Aorta (tissue), 5 donors: Measurements from ENCODE around the gene B4GALT6. TPM values are rescaled to one million over a fixed set of nuclear protein-coding genes. Genes with fewer than 3 reads are reported as not detected.

ENCODE experiments used
- ATAC-seq: fragments of 200-7000 bp; cut with Tn5 transposase; one replicate; pipeline ENCODE4 v1.9.1; 2022; ENCODE audit warnings: moderate library complexity; ENCODE audit not compliant: low FRiP score
- DNase-seq, 2 donors: peaks; one replicate each; pipeline ENCODE4 v3.0.0-alpha.2; 2020
- H3K27ac ChIP-seq, 2 donors: one replicate each; pipeline ENCODE4 v1.5.1; 2013; ENCODE audit warnings: low read length in 2 of 2, mild to moderate bottlenecking in 2 of 2, moderate library complexity in 2 of 2, control low read depth in 1 of 2, inconsistent platforms in 1 of 2, low read depth in 1 of 2
- H3K27me3 ChIP-seq, 2 donors: one replicate each; pipeline ENCODE4 v1.6.1; 2013; ENCODE audit warnings: control low read depth in 1 of 2, low read length in 1 of 2, mild to moderate bottlenecking in 1 of 2, moderate library complexity in 1 of 2; ENCODE audit not compliant: insufficient read depth in 2 of 2, control insufficient read depth in 1 of 2
- H3K36me3 ChIP-seq, 2 donors: one replicate each; pipeline ENCODE4 v1.6.1; 2013; ENCODE audit warnings: control low read depth in 1 of 2, low read length in 1 of 2, mild to moderate bottlenecking in 1 of 2; ENCODE audit not compliant: insufficient read depth in 2 of 2, control insufficient read depth in 1 of 2
- H3K4me1 ChIP-seq, 2 donors: one replicate each; pipeline ENCODE4 v1.6.1; 2013; ENCODE audit warnings: low read length in 2 of 2, control low read depth in 1 of 2, mild to moderate bottlenecking in 1 of 2, moderate library complexity in 1 of 2; ENCODE audit not compliant: insufficient read depth in 2 of 2, control insufficient read depth in 1 of 2
- H3K4me3 ChIP-seq, 2 donors: one replicate each; pipeline ENCODE4 v1.5.1; 2013; ENCODE audit warnings: low read length in 2 of 2, control low read depth in 1 of 2, mild to moderate bottlenecking in 1 of 2
- H3K9me3 ChIP-seq: one replicate; pipeline ENCODE4 v1.6.1; 2013; ENCODE audit warnings: mild to moderate bottlenecking, low read length; ENCODE audit not compliant: control insufficient read depth
- WGBS, 2 donors: extraction: QIAGEN DNeasy Blood & Tissue Kit; methylation state at CpG; one replicate each; pipeline ENCODE4 v1.1.7; 2013; 5-methylcytosine and 5-hydroxymethylcytosine counted together
- intact Hi-C, 2 donors: fragments of 100-400 bp; cut with DNase I; formaldehyde crosslinking; loops; one replicate each; pipeline versions ENCODE4 v1.14.2 to v1.15.0; 2022
- polyA plus RNA-seq, 2 donors: library from polyadenylated mRNA; stranded (reverse); fragments of 200-250 nt; gene quantifications; one replicate each; pipeline ENCODE4 v1.2.3, GENCODE V29; 2013
- total RNA-seq, 2 donors: library from RNA; stranded (reverse); fragmentation: NEBNext Ultra II Directional; extraction: Animal tissue kit (Norgen Biotek cat#: 25700); gene quantifications; one replicate each; pipeline ENCODE4 v1.2.1, GENCODE V29; 2021
- donor health status: healthy with polysubstance abuse.
- donor health status: Bipolar disorder and iron deficiency.
- donor health status: DM: no; HTN: no; CAD: no.
- donor health status: DM: no; HTN: no; CAD: no.
- donor health status: DM: yes; HTN: yes; CAD: no.

The B4GALT6 gene
- total and polyA plus RNA-seq, 4 donors: 0.87 to 8.4 (median 3.3) TPM

DNA sequence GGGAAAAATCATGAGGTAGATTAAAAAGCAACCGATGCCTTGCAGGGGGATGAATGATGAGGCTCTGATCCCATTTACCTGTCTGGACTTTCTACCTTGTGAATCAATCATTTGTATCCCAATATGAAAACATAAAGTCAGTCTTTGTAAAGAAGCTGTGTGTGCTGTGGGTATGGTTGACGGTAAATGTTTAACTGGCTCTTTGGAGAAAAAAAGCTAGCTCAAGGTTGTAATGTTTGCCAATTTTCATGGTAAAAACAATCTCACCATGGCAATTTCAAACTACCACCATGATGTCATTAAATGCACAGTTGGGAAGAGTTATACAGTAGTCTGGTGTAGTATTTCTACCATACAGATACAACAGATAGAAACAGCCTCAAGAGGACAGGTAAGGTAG is 78.1 kb downstream of the B4GALT6 start:
- Histone ChIP-seq H3K4me1 (no peaks in the 10 kb centered on the region), H3K9me3 (no peaks in the 10 kb centered on the region), H3K4me3 (no peak overlapping the region), H3K27me3 (no peaks in the 10 kb centered on the region), H3K36me3 (no peaks in the 10 kb centered on the region), H3K27ac (no peak overlapping the region)
- intact Hi-C loops: no loop called here
- DNase-seq: no peak
- ATAC-seq: no peak
- 78 to 91% methylated on average over 2 of the region's 2 CpGs for WGBS, 2 donors

DNA sequence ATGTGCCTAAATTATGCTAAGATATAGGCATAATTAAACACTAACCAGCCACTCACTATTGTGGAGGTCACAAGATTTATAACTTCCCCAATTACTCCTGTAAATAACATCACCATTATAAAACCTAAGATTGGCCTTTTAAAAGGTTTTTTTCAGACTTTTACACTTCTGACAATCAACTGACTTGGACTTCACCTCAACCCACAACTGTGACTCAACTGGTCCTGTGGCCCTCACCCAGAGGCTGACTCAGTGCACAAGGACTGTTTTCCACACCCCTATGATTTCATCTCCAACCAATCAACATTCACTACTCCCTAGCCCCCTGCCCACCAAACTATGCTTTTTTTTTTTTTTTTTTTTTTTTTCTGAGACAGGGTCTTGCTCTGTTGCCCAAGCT is 81.1 kb downstream of the B4GALT6 start:
- Histone ChIP-seq H3K9me3 (no peaks in the 10 kb centered on the region), H3K4me1 (no peaks in the 10 kb centered on the region), H3K27me3 (no peaks in the 10 kb centered on the region), H3K27ac (no peak overlapping the region), H3K36me3 (no peaks in the 10 kb centered on the region), H3K4me3 (no peak overlapping the region)
- intact Hi-C loops: no loop called here
- DNase-seq: no peak
- no peak for ATAC-seq

DNA sequence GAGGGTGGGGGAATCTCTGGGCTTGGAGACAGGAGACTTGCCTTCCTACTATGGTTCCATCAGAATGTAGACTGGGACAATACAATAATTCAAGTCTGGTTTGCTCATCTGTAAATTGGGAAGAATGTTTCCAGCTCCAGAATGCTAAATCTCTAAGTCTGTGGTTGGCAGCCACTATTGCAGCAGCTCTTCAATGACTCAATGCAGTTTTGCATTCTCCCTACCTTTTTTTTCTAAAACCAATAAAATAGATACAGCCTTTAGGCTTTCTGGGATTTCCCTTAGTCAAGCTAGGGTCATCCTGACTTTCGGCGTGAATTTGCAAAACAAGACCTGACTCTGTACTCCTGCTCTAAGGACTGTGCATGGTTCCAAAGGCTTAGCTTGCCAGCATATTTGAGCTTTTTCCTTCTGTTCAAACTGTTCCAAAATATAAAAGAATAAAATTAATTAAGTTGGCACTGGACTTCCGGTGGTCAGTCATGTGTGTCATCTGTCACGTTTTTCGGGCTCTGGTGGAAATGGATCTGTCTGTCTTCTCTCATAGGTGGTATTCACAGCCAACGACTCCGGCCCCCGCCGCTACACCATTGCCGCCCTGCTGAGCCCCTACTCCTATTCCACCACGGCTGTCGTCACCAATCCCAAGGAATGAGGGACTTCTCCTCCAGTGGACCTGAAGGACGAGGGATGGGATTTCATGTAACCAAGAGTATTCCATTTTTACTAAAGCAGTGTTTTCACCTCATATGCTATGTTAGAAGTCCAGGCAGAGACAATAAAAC is 86.2 kb downstream of the B4GALT6 start:
- no peaks in the 10 kb centered on the region for H3K9me3 ChIP-seq
- H3K36me3 ChIP-seq: no peaks in the 10 kb centered on the region
- no peak for DNase-seq
- WGBS, 2 donors: 88 to 89% methylated on average over 13 of the region's 13 CpGs
- intact Hi-C loops: no loop called here
- no peaks in the 10 kb centered on the region for H3K27me3 ChIP-seq
- no peak overlapping the region for H3K4me3 ChIP-seq
- no peaks in the 10 kb centered on the region for H3K4me1 ChIP-seq
- H3K27ac ChIP-seq: no peak overlapping the region
- no peak for ATAC-seq

DNA sequence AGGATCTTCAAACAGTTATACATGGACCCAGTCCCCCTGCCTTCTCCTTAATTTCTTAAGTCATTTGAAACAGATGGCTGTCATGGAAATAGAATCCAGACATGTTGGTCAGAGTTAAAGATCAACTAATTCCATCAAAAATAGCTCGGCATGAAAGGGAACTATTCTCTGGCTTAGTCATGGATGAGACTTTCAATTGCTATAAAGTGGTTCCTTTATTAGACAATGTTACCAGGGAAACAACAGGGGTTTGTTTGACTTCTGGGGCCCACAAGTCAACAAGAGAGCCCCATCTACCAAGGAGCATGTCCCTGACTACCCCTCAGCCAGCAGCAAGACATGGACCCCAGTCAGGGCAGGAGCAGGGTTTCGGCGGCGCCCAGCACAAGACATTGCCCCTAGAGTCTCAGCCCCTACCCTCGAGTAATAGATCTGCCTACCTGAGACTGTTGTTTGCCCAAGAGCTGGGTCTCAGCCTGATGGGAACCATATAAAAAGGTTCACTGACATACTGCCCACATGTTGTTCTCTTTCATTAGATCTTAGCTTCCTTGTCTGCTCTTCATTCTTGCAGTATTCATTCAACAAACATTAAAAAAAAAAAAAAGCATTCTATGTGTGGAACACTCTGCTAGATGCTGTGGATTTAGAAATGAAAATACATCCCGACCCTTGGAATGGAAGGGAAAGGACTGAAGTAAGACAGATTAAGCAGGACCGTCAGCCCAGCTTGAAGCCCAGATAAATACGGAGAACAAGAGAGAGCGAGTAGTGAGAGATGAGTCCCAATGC is 88.1 kb downstream of the B4GALT6 start:
- Histone ChIP-seq H3K27ac (no peak overlapping the region), H3K27me3 (no peaks in the 10 kb centered on the region), H3K9me3 (no peaks in the 10 kb centered on the region), H3K4me1 (no peaks in the 10 kb centered on the region), H3K36me3 (no peaks in the 10 kb centered on the region), H3K4me3 (no peak overlapping the region)
- intact Hi-C loops: no loop called here
- ATAC-seq (no peak), DNase-seq (no peak)
- 86 to 88% methylated on average over 9 of the region's 9 CpGs for WGBS, 2 donors

DNA sequence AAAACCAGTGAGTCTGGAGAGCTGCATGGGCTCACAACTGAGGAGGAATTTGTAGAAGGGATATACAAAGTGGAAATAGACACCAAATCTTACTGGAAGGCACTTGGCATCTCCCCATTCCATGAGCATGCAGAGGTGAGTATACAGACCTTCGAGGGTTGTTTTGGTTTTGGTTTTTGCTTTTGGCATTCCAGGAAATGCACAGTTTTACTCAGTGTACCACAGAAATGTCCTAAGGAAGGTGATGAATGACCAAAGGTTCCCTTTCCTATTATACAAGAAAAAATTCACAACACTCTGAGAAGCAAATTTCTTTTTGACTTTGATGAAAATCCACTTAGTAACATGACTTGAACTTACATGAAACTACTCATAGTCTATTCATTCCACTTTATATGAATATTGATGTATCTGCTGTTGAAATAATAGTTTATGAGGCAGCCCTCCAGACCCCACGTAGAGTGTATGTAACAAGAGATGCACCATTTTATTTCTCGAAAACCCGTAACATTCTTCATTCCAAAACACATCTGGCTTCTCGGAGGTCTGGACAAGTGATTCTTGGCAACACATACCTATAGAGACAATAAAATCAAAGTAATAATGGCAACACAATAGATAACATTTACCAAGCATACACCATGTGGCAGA is 89.1 kb downstream of the B4GALT6 start:
- DNase-seq: no peak
- intact Hi-C loops: no loop called here
- no peak overlapping the region for H3K4me3 ChIP-seq
- no peaks in the 10 kb centered on the region for H3K27me3 ChIP-seq
- H3K36me3 ChIP-seq: no peaks in the 10 kb centered on the region
- ATAC-seq: no peak
- H3K4me1 ChIP-seq: no peaks in the 10 kb centered on the region
- WGBS, 2 donors: 62 to 73% methylated on average over 5 of the region's 5 CpGs
- no peaks in the 10 kb centered on the region for H3K9me3 ChIP-seq
- no peak overlapping the region for H3K27ac ChIP-seq

DNA sequence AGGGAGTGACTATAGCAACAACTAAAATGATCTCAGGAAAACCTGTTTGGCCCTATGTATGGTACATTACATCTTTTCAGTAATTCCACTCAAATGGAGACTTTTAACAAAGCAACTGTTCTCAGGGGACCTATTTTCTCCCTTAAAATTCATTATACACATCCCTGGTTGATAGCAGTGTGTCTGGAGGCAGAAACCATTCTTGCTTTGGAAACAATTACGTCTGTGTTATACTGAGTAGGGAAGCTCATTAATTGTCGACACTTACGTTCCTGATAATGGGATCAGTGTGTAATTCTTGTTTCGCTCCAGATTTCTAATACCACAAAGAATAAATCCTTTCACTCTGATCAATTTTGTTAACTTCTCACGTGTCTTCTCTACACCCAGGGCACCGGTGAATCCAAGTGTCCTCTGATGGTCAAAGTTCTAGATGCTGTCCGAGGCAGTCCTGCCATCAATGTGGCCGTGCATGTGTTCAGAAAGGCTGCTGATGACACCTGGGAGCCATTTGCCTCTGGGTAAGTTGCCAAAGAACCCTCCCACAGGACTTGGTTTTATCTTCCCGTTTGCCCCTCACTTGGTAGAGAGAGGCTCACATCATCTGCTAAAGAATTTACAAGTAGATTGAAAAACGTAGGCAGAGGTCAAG is 91.7 kb downstream of the B4GALT6 start:
- Histone ChIP-seq H3K9me3 (no peaks in the 10 kb centered on the region), H3K36me3 (no peaks in the 10 kb centered on the region), H3K4me3 (no peak overlapping the region), H3K4me1 (no peaks in the 10 kb centered on the region), H3K27ac (no peak overlapping the region), H3K27me3 (no peaks in the 10 kb centered on the region)
- WGBS, 2 donors: 61 to 69% methylated on average over 10 of the region's 10 CpGs
- DNase-seq: no peak
- intact Hi-C loops: no loop called here
- no peak for ATAC-seq

DNA sequence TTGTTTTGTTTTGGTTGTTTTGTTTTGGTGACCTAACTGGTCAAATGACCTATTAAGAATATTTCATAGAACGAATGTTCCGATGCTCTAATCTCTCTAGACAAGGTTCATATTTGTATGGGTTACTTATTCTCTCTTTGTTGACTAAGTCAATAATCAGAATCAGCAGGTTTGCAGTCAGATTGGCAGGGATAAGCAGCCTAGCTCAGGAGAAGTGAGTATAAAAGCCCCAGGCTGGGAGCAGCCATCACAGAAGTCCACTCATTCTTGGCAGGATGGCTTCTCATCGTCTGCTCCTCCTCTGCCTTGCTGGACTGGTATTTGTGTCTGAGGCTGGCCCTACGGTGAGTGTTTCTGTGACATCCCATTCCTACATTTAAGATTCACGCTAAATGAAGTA is 92.8 kb downstream of the B4GALT6 start, which contains the start of gene TTR:
TSS of gene TTR (plus strand) at position 250 of the 400 bp plus-strand sequence. CDS start at position 276, 26 bp downstream.
- intact Hi-C loops: no loop called here
- H3K27ac ChIP-seq: no peak within 1 kb of the TSS
- no peaks in the 10 kb centered on the region for H3K4me1 ChIP-seq
- no peaks in the 10 kb centered on the region for H3K9me3 ChIP-seq
- DNase-seq (no peak), ATAC-seq (no peak)
- no peaks in the 10 kb centered on the region for H3K27me3 ChIP-seq
- no peak within 1 kb of the TSS for H3K4me3 ChIP-seq
- H3K36me3 ChIP-seq: no peaks in the 10 kb centered on the region
- WGBS, 2 donors: 42 to 48% methylated on average over 5 of the region's 5 CpGs

DNA sequence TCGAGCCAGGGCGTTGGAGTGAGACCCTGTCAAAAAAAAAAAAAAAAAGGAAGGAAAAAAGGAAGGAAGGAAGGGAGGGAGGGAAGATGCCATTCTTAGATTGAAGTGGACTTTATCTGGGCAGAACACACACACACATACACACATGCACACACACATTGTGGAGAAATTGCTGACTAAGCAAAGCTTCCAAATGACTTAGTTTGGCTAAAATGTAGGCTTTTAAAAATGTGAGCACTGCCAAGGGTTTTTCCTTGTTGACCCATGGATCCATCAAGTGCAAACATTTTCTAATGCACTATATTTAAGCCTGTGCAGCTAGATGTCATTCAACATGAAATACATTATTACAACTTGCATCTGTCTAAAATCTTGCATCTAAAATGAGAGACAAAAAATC is 93.3 kb downstream of the B4GALT6 start:
- Histone ChIP-seq H3K4me1 (no peaks in the 10 kb centered on the region), H3K4me3 (no peak overlapping the region), H3K9me3 (no peaks in the 10 kb centered on the region), H3K27ac (no peak overlapping the region), H3K36me3 (no peaks in the 10 kb centered on the region), H3K27me3 (no peaks in the 10 kb centered on the region)
- ATAC-seq: no peak
- 62 to 69% methylated on average over 2 of the region's 2 CpGs for WGBS, 2 donors
- no peak for DNase-seq
- intact Hi-C loops: no loop called here
